Parathyroid adenoma (tissue), 2 donors: ENCODE measurements around the gene ZNF532.

Experiments used
- H2AFZ ChIP-seq: fragments of 300-600 bp; sonication (generic); one replicate; pipeline ENCODE4 v1.7.0; 2017; ENCODE audit warnings: antibody characterized with exemption, mild to moderate bottlenecking
- H3K27ac ChIP-seq: fragments of 300-600 bp; sonication (generic); one replicate; pipeline ENCODE4 v1.7.0; 2017
- H3K27me3 ChIP-seq: fragments of 300-600 bp; sonication (generic); one replicate; pipeline ENCODE4 v1.7.0; 2017; ENCODE audit warnings: low read length; ENCODE audit not compliant: control insufficient read depth, insufficient read depth
- H3K36me3 ChIP-seq: fragments of 300-600 bp; sonication (generic); one replicate; pipeline ENCODE4 v1.7.0; 2017; ENCODE audit warnings: low read length; ENCODE audit not compliant: control insufficient read depth, insufficient read depth
- H3K4me1 ChIP-seq: fragments of 300-600 bp; sonication (generic); one replicate; pipeline ENCODE4 v1.7.0; 2017; ENCODE audit warnings: control low read depth
- H3K4me2 ChIP-seq: fragments of 300-600 bp; sonication (generic); one replicate; pipeline ENCODE4 v1.7.0; 2017; ENCODE audit warnings: low read length
- H3K4me3 ChIP-seq: fragments of 300-600 bp; sonication (generic); one replicate; pipeline ENCODE4 v1.7.0; 2017; ENCODE audit warnings: low read depth, low read length
- H3K79me2 ChIP-seq: fragments of 300-600 bp; sonication (generic); one replicate; pipeline ENCODE4 v1.7.0; 2017; ENCODE audit warnings: control low read depth
- H3K9ac ChIP-seq: fragments of 300-600 bp; sonication (generic); one replicate; pipeline ENCODE4 v1.7.0; 2017; ENCODE audit warnings: mild to moderate bottlenecking
- H3K9me3 ChIP-seq: fragments of 300-600 bp; sonication (generic); one replicate; pipeline ENCODE4 v1.7.0; 2017; ENCODE audit warnings: low read length; ENCODE audit not compliant: control insufficient read depth
- CTCF ChIP-seq: fragments of 300-600 bp; sonication (generic); IDR thresholded peaks from one replicate; pipeline ENCODE4 v1.7.0; 2017; ENCODE audit warnings: antibody characterized with exemption, mild to moderate bottlenecking
- donor health status: primary hyperparathyroidism.

ZNF532 gene

GRCh38 chr18:58947136-58947732 lies 82.6 kb downstream of the ZNF532 start:
- TF ChIP-seq CTCF: no peak
- H3K36me3 ChIP-seq: no peaks in the 10 kb centered on the region

GRCh38 chr18:58949031-58949430 lies 84.4 kb downstream of the ZNF532 start:
- no peaks in the 10 kb centered on the region for H3K36me3 ChIP-seq
- H3K9me3 ChIP-seq: no peaks in the 10 kb centered on the region
- no peak overlapping the region for H3K4me3 ChIP-seq
- H3K4me1 ChIP-seq: peaks cover 4% of the 10 kb centered on the region
- H3K27ac ChIP-seq: no peak overlapping the region
- H3K9ac ChIP-seq: no peak overlapping the region
- TF ChIP-seq CTCF: no peak
- H3K79me2 ChIP-seq: no peaks in the 10 kb centered on the region
- no peaks in the 10 kb centered on the region for H3K27me3 ChIP-seq
- H3K4me2 ChIP-seq: no peak overlapping the region
- no peak overlapping the region for H2AFZ ChIP-seq

More at GRCh38 chr18:58947136-58947732, 82.6 kb downstream of the ZNF532 start:
- Histone ChIP-seq H3K4me3 (no peak overlapping the region), H3K79me2 (no peaks in the 10 kb centered on the region), H3K4me1 (no peaks in the 10 kb centered on the region), H2AFZ (no peak overlapping the region), H3K27ac (no peak overlapping the region), H3K4me2 (no peak overlapping the region), H3K27me3 (no peaks in the 10 kb centered on the region), H3K9me3 (no peaks in the 10 kb centered on the region), H3K9ac (no peak overlapping the region)

- Histone ChIP-seq H3K27me3 (no peaks in the 10 kb centered on the region), H3K27ac (no peak overlapping the region), H3K4me2 (no peak overlapping the region), H3K9me3 (no peaks in the 10 kb centered on the region), H2AFZ (no peak overlapping the region), H3K4me1 (peaks cover 5% of the 10 kb centered on the region), H3K79me2 (no peaks in the 10 kb centered on the region), H3K4me3 (no peak overlapping the region), H3K9ac (no peak overlapping the region), H3K36me3 (no peaks in the 10 kb centered on the region)
- TF ChIP-seq CTCF: no peak
Measured at GRCh38 chr18:58951986-58952702, 87.5 kb downstream of the ZNF532 start.

GRCh38 chr18:58952858-58953257 lies 88.2 kb downstream of the ZNF532 start:
- peaks cover 5% of the 10 kb centered on the region for H3K4me1 ChIP-seq
- no peak overlapping the region for H3K4me2 ChIP-seq
- TF ChIP-seq CTCF: no peak
- H3K9me3 ChIP-seq: no peaks in the 10 kb centered on the region
- H2AFZ ChIP-seq: no peak overlapping the region
- H3K4me3 ChIP-seq: no peak overlapping the region
- H3K27ac ChIP-seq: no peak overlapping the region
- H3K27me3 ChIP-seq: no peaks in the 10 kb centered on the region
- H3K36me3 ChIP-seq: no peaks in the 10 kb centered on the region
- H3K79me2 ChIP-seq: no peaks in the 10 kb centered on the region
- H3K9ac ChIP-seq: no peak overlapping the region

- Histone ChIP-seq H3K4me3 (no peak overlapping the region), H3K79me2 (no peaks in the 10 kb centered on the region), H3K4me2 (no peak overlapping the region), H2AFZ (no peak overlapping the region), H3K36me3 (no peaks in the 10 kb centered on the region), H3K9me3 (no peaks in the 10 kb centered on the region), H3K27ac (no peak overlapping the region), H3K9ac (no peak overlapping the region), H3K27me3 (no peaks in the 10 kb centered on the region), H3K4me1 (peaks cover 5% of the 10 kb centered on the region)
- TF ChIP-seq CTCF: no peak
Measured at GRCh38 chr18:58953627-58954026, 89.0 kb downstream of the ZNF532 start.
